K562 (cell line): Measurements from ENCODE around the gene UGP2.

ENCODE experiments used
- CTCF ChIP-seq, 3 experiments: IDR thresholded peaks in 2 of 3; conservative IDR thresholded peaks in 1 of 3; 2 replicates each; pipeline ENCODE4 v1.5.1; 2011 to 2012; ENCODE audit warnings: low read length in 3 of 3, mild to moderate bottlenecking in 3 of 3, control low read depth in 2 of 3, improper control_type of control experiment in 1 of 3, inconsistent platforms in 1 of 3, low read depth in 1 of 3, mixed read lengths in 1 of 3, moderate library complexity in 1 of 3; ENCODE audit not compliant: insufficient read depth in 2 of 3
- FOSL1 ChIP-seq: fragments of 200-800 bp; sonication (Bioruptor generic); conservative IDR thresholded peaks from 2 replicates; pipeline ENCODE4 v1.6.1; 2016; ENCODE audit warnings: missing genetic modification characterization, missing compliant biosample characterization
- HIVEP1 ChIP-seq: fragments of 250-450 bp; sonication (Bioruptor Pico); IDR thresholded peaks from 2 replicates; pipeline ENCODE4 v1.4.0; 2020; ENCODE audit warnings: mild to moderate bottlenecking
- POLR2A ChIP-seq: fragments of 450-650 bp; conservative IDR thresholded peaks from 2 replicates; pipeline ENCODE4 v1.6.1; 2016
- ZNF449 ChIP-seq: fragments of 250-450 bp; sonication (Bioruptor Pico); IDR thresholded peaks from 2 replicates; pipeline ENCODE4 v1.8.0; 2022; ENCODE audit warnings: moderate library complexity, mild to moderate bottlenecking, inconsistent platforms

GRCh38 chr2:63899639-63900038, 57.9 kb downstream of the UGP2 start:
- TF ChIP-seq FOSL1 (tag) = no peak
- no peak for TF ChIP-seq POLR2A
- no peak for TF ChIP-seq ZNF449 (CRISPR knock-in tag)
- no peak for TF ChIP-seq HIVEP1
- no peak for TF ChIP-seq CTCF (IDR thresholded peaks at IDR 0.05 in 2 of 3, conservative IDR thresholded peaks at IDR 0.05 in 1 of 3; ENCODE audit: insufficient read depth in 2 of 3, low read depth in 1 of 3, low read length in 3 of 3)
